Activated CD8-positive, alpha-beta T cell treated with anti-CD3 and anti-CD28 coated beads, Interleukin-2, amount 10 ng/mL, durations not matched to agents 7 days and 5 days (primary cell): ENCODE data around the gene JPH2. TPM values are rescaled to one million over a fixed set of nuclear protein-coding genes. Genes with fewer than 3 reads are reported as not detected.

Source experiments
- ATAC-seq: fragments of 150-1000 bp; cut with Tn5 transposase; one replicate; pipeline ENCODE4 v1.10.0; 2021; ENCODE audit warnings: moderate library complexity
- CTCF ChIA-PET: fragments of 350-600 bp; sonication (Branson Sonifier 250); formaldehyde crosslinking; loops from one replicate; lab custom pipeline; 2021; ENCODE audit warnings: antibody characterized with exemption; lab: Charles Lee
- POLR2A ChIA-PET: fragments of 350-600 bp; sonication (Branson Sonifier 250); formaldehyde crosslinking; loops from one replicate; lab custom pipeline; 2021; ENCODE audit warnings: antibody characterized with exemption; lab: Charles Lee
- DNase-seq: peaks from one replicate; pipeline ENCODE4 v3.0.0-alpha.2; 2020
- H3K27ac Mint-ChIP-seq: one replicate; pipeline ENCODE4 v1.8.0; 2021; ENCODE audit warnings: mild to moderate bottlenecking, mixed read lengths
- H3K27me3 Mint-ChIP-seq: one replicate; pipeline ENCODE4 v1.8.0; 2021; ENCODE audit warnings: low read depth, mixed read lengths
- H3K36me3 Mint-ChIP-seq: one replicate; pipeline ENCODE4 v1.8.0; 2021; ENCODE audit warnings: low read depth, mixed read lengths
- H3K4me1 Mint-ChIP-seq: one replicate; pipeline ENCODE4 v1.8.0; 2021; ENCODE audit warnings: low read depth, mixed read lengths
- H3K4me3 Mint-ChIP-seq: one replicate; pipeline ENCODE4 v1.8.0; 2021; ENCODE audit warnings: mild to moderate bottlenecking, mixed read lengths
- H3K9me3 Mint-ChIP-seq: one replicate; pipeline ENCODE4 v1.8.0; 2022; ENCODE audit warnings: mixed read lengths; ENCODE audit not compliant: insufficient read depth
- total RNA-seq, 2 experiments: library from RNA; stranded (reverse); gene quantifications; one replicate each; pipeline ENCODE4 v1.2.3, GENCODE V29; 2021

The JPH2 gene
- total RNA-seq, 2 experiments from 2014 or later, result 0.10 TPM; not detected in 1

GRCh38 chr20:44089987-44090674 lies 96.9 kb downstream of the JPH2 start:
- POLR2A ChIA-PET, result no interaction called here
- Mint-ChIP-seq H3K9me3 (no peaks in the 10 kb centered on the region), H3K36me3 (no peaks in the 10 kb centered on the region), H3K4me1 (peaks cover 9% of the 10 kb centered on the region), H3K27me3 (peaks cover 34% of the 10 kb centered on the region), H3K4me3 (no peak overlapping the region), H3K27ac (no peak overlapping the region)
- DNase-seq (no peak), ATAC-seq (no peak)
- CTCF ChIA-PET, result interaction anchor here (0.8 to 2.8 kb wide), 6 partner anchors 10 to 641 kb away, joined by 3 to 8 read pairs (median 4); no protein-coding TSS in a partner anchor

- no peak for ATAC-seq
- Mint-ChIP-seq H3K4me1 (peaks cover 8% of the 10 kb centered on the region), H3K27me3 (peaks cover 30% of the 10 kb centered on the region), H3K9me3 (no peaks in the 10 kb centered on the region), H3K36me3 (no peaks in the 10 kb centered on the region), H3K27ac (no peak overlapping the region), H3K4me3 (no peak overlapping the region)
- ChIA-PET POLR2A (no interaction called here), CTCF (interaction anchor here (1.0 to 1.7 kb wide), 3 partner anchors 32 to 336 kb away, joined by 3 to 6 read pairs (median 4); no protein-coding TSS in a partner anchor)
- no peak for DNase-seq
Measured at GRCh38 chr20:44087857-44088120, 99.2 kb downstream of the JPH2 start.

DNA sequence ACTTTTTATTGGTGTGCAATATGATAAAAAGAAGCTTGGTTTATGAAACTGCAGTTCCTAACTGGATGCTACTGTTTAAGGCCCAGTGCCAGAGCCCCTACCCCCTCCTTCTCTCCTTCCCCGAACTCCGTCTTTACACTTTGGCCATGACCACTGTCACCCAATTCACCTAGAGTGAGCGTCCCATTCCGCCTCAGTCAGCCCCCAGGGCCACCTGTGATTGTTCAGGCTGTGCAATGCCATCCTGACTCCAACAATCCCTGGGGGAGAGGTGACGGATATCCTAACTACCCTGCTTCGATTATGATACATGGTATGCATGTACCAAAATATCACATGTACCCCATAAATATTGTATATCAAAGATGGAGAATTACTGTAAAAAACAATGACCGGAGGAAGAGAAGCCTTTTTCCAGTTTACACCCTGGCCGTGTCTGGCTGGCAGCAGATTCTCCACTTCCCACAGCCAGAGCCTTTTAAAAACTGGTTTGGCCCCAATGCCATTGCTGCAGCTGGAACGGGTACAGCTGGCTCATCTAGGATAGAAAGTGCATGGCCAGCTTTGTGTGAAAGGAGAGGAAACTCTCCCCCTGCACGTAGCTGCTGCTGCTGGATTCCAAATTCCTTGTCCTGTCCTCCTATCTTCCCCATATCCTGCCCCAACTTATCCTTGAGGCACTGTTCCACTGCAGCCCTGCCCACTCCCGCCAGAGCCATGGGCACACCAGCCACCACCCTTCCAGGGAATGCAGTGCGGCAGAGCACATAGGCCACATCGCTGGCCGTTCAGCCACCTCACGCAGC lies 99.7 kb downstream of the JPH2 start:
- POLR2A ChIA-PET, result no interaction called here
- Mint-ChIP-seq H3K4me1 (peaks cover 8% of the 10 kb centered on the region), H3K36me3 (no peaks in the 10 kb centered on the region), H3K27me3 (peaks cover 28% of the 10 kb centered on the region), H3K27ac (no peak overlapping the region), H3K9me3 (no peaks in the 10 kb centered on the region), H3K4me3 (no peak overlapping the region)
- CTCF ChIA-PET, result interaction anchor here (1.0 to 1.7 kb wide), 3 partner anchors 31 to 336 kb away, joined by 3 to 6 read pairs (median 4); no protein-coding TSS in a partner anchor
- no peak for ATAC-seq
- no peak for DNase-seq

DNA sequence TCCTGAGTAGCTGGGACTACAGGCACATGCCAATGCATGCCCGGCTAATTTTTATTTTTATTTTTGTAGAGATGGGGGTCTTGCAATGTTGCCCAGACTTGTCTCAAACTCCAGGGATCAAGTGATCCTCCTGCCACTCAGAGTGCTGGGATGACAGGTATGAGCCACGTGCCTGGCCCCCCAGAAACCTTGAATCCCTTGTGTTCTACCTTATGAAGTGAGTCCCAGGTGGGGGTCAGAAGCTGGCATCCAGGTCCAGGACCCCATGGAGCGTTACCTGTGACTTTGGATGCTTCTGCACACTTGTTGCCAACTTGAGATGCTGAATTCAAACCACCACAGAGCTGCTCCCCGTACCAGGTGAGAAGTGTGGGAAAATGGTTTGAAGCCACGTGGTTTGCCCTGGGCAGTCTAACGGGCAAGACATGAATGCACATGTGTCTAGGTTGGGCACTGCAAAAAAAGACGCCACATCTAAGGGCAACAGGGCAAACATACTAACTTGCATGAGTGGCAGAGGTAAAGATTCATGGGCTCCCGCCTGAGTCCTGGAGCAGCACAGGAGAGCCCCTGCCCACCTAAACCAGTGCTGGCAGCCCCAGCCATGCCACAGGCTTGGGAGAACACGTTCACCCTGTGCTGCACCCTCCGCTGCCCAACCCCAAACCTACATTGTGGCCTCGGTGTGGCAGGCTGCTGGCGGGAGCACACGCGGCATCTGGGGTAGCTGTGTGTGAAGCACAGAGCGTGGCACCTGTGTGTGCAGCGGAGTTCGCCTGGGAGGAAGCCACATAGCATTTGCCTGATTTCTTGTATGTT lies 101.2 kb downstream of the JPH2 start:
- no peaks in the 10 kb centered on the region for H3K9me3 Mint-ChIP-seq
- ChIA-PET POLR2A (no interaction called here), CTCF (interaction anchor here (1.7 kb wide), 1 partner anchor 30 kb away, joined by 6 read pairs; no protein-coding TSS in a partner anchor)
- H3K36me3 Mint-ChIP-seq, result no peaks in the 10 kb centered on the region
- peaks cover 25% of the 10 kb centered on the region for H3K27me3 Mint-ChIP-seq
- H3K4me3 Mint-ChIP-seq, result no peak overlapping the region
- DNase-seq, result no peak
- H3K27ac Mint-ChIP-seq, result no peak overlapping the region
- peaks cover 3% of the 10 kb centered on the region for H3K4me1 Mint-ChIP-seq
- no peak for ATAC-seq

GRCh38 chr20:44084891-44085290 lies 102.1 kb downstream of the JPH2 start:
- DNase-seq (no peak), ATAC-seq (no peak)
- CTCF ChIA-PET, result no interaction called here
- H3K9me3 Mint-ChIP-seq, result no peaks in the 10 kb centered on the region
- no peak overlapping the region for H3K27ac Mint-ChIP-seq
- H3K4me3 Mint-ChIP-seq, result no peak overlapping the region
- peaks cover 10% of the 10 kb centered on the region for H3K4me1 Mint-ChIP-seq
- no peaks in the 10 kb centered on the region for H3K36me3 Mint-ChIP-seq
- peaks cover 20% of the 10 kb centered on the region for H3K27me3 Mint-ChIP-seq
- POLR2A ChIA-PET, result no interaction called here

DNA sequence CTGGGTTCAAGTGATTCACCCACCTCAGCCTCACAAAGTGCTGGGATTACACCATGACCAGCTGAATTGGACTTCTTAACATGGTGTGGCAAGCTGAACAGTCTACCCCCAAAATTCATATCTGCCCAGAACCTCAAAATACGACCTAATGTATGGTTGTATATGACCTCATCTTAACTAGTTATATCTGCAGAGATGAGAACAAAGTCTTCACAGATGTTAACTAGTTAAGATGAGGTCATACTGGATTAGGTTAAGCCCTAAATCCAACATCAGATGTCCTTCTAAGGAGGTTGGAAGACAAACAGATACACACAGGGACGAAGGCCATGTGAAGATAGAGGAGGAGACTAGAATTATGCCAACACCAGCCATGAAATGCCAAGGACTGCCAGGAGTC lies 102.5 kb downstream of the JPH2 start:
- Mint-ChIP-seq H3K9me3 (no peaks in the 10 kb centered on the region), H3K27ac (no peak overlapping the region), H3K4me3 (no peak overlapping the region), H3K27me3 (peaks cover 19% of the 10 kb centered on the region), H3K4me1 (peaks cover 14% of the 10 kb centered on the region), H3K36me3 (no peaks in the 10 kb centered on the region)
- ATAC-seq, result no peak
- no peak for DNase-seq
- ChIA-PET POLR2A (no interaction called here), CTCF (interaction anchor here (1.4 to 7.6 kb wide), 3 partner anchors 16 to 334 kb away, joined by 6 to 103 read pairs (median 13); no protein-coding TSS in a partner anchor)

- Mint-ChIP-seq H3K27me3 (peaks cover 20% of the 10 kb centered on the region), H3K9me3 (no peaks in the 10 kb centered on the region), H3K4me1 (peaks cover 19% of the 10 kb centered on the region), H3K27ac (no peak overlapping the region), H3K36me3 (no peaks in the 10 kb centered on the region), H3K4me3 (no peak overlapping the region)
- DNase-seq, result no peak
- ChIA-PET CTCF (interaction anchor here (1.0 to 7.6 kb wide), 5 partner anchors 15 to 545 kb away, joined by 6 to 103 read pairs (median 9); no protein-coding TSS in a partner anchor), POLR2A (no interaction called here)
- no peak for ATAC-seq
Measured at GRCh38 chr20:44083220-44083933, 103.6 kb downstream of the JPH2 start.

DNA sequence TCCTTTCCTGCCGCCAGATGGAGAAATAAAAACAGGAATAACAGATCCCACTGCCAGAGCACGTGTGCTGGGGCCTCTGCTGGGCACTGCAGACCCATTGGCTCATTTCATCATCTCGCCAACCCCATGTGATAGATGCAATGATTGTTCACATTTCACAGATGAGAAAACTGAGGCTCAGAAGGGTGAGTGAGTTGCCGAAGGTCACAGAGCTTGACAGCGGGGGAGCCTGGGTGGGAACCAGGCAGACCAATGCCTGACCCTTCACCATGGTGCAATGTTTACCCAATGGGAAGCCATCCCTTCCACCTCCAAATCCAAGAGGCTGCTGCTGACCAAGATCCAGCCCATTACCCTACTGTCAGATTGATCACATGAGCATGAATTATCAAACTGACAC lies 105.1 kb downstream of the JPH2 start:
- Mint-ChIP-seq H3K27me3 (peaks cover 13% of the 10 kb centered on the region), H3K36me3 (no peaks in the 10 kb centered on the region), H3K9me3 (no peaks in the 10 kb centered on the region), H3K4me1 (peaks cover 19% of the 10 kb centered on the region), H3K4me3 (no peak overlapping the region), H3K27ac (no peak overlapping the region)
- CTCF ChIA-PET, result interaction anchor here (0.8 to 7.6 kb wide), 9 partner anchors 12 to 544 kb away, joined by 3 to 103 read pairs (median 9); no protein-coding TSS in a partner anchor
- POLR2A ChIA-PET, result no interaction called here
- ATAC-seq (no peak), DNase-seq (no peak)

DNA sequence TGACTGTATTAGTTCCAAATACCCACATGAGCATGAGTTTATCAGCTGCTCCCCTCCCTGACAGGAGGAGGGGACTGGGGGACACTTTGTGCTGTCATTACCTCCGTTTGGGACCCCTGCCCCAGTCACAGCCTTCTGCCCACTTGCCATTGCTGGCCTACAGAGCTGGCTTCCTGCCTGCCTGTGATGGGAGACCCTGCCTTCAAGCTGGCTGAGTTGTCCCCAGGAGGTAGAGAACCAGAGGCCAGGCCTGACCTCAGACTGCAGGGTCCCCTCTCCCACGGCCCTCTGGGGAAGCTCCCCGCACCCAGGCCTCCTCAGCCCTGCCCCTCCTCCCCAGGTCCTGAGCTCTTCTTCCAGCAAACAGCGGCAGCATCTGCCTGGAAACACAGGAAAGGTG lies 105.5 kb downstream of the JPH2 start:
- no peak for ATAC-seq
- no peak overlapping the region for H3K27ac Mint-ChIP-seq
- POLR2A ChIA-PET, result no interaction called here

DNA sequence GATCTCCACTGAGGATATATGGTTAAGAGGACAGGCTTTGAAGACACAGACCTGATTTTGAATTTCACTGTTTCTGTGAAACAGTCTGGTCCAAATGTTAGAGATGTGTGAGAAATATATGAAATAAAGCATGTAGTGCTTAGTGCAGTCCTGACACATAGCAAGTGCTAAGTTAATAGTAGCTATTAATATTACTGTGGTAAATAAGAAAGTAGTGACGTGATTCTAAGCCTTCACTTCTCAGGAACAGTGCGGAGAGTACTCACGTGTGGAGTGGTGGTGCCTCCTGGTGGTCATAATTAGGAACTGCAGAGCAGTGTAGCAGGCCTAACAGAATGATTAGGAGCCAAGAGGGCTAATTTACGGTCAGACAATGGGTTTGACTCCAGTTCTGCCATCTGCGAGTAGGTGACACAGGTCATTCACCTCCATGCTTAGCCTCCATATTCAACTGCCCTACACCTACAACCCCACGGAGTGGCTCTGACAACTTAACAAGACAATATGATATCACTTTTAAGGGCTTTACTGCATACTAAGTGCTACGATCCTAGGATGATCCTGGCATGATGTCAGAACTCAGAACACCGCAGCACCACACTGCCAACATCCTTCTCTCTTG lies 106.2 kb downstream of the JPH2 start:
- peak; percentile 85 for DNase-seq
- Mint-ChIP-seq H3K36me3 (no peaks in the 10 kb centered on the region), H3K4me1 (peaks cover 19% of the 10 kb centered on the region), H3K27ac (no peak overlapping the region), H3K9me3 (no peaks in the 10 kb centered on the region), H3K27me3 (peaks cover 7% of the 10 kb centered on the region), H3K4me3 (no peak overlapping the region)
- POLR2A ChIA-PET, result interaction anchor here (0.6 to 2.5 kb wide), 2 partner anchors 9 to 11 kb away, joined by 3 to 9 read pairs; no protein-coding TSS in a partner anchor
- CTCF ChIA-PET, result interaction anchor here (0.6 to 7.6 kb wide), 26 partner anchors 9 to 631 kb away, joined by 3 to 103 read pairs (median 4); partner anchors contain the start of gene SRSF6
- peak; percentile 95 for ATAC-seq

More for the DNA sequence above, 105.5 kb downstream of the JPH2 start:
- Mint-ChIP-seq H3K4me3 (no peak overlapping the region), H3K4me1 (peaks cover 19% of the 10 kb centered on the region), H3K36me3 (no peaks in the 10 kb centered on the region), H3K9me3 (no peaks in the 10 kb centered on the region), H3K27me3 (peaks cover 11% of the 10 kb centered on the region)
- CTCF ChIA-PET, result interaction anchor here (0.8 to 7.6 kb wide), 9 partner anchors 12 to 543 kb away, joined by 3 to 103 read pairs (median 9); no protein-coding TSS in a partner anchor
- no peak for DNase-seq
